Activated T-cell treated with anti-CD3 and anti-CD28 coated beads, Interleukin-2, amount 50 U/mL, for 24 hours (primary cell): Measurements from ENCODE around the gene MPND.

Experiments
- DNase-seq: peaks from one replicate; pipeline ENCODE4 v3.0.0-alpha.2; 2020
- H3K27ac Mint-ChIP-seq: 2 replicates; pipeline ENCODE4 v1.8.0; 2020; ENCODE audit warnings: mild to moderate bottlenecking, mixed read lengths
- H3K27me3 Mint-ChIP-seq: 2 replicates; pipeline ENCODE4 v1.8.0; 2020; ENCODE audit warnings: mixed read lengths
- H3K36me3 Mint-ChIP-seq: 2 replicates; pipeline ENCODE4 v1.8.0; 2020; ENCODE audit warnings: low read depth, mixed read lengths
- H3K4me1 Mint-ChIP-seq: 2 replicates; pipeline ENCODE4 v1.8.0; 2020; ENCODE audit warnings: low read depth, mixed read lengths
- H3K4me3 Mint-ChIP-seq: 2 replicates; pipeline ENCODE4 v1.8.0; 2020; ENCODE audit warnings: mild to moderate bottlenecking, moderate library complexity, mixed read lengths
- H3K9me3 Mint-ChIP-seq: 2 replicates; pipeline ENCODE4 v1.8.0; 2020; ENCODE audit warnings: mixed read lengths

MPND gene

GRCh38 chr19:4402171-4403004 lies 59.0 kb downstream of the MPND start, which contains the start of gene CHAF1A:
CHAF1A (plus strand) TSS chr19:4402640; CDS start chr19:4402763, 123 bp downstream.
- H3K9me3 Mint-ChIP-seq: no peaks in the 10 kb centered on the region
- peaks cover 50% of the 10 kb centered on the region for H3K4me1 Mint-ChIP-seq
- H3K27me3 Mint-ChIP-seq: no peaks in the 10 kb centered on the region
- peaks cover 64% of the 10 kb centered on the region for H3K36me3 Mint-ChIP-seq
- peak within 1 kb of the TSS; percentile 94 for H3K4me3 Mint-ChIP-seq
- peak within 1 kb of the TSS; percentile 95 for H3K27ac Mint-ChIP-seq
- DNase-seq: peak; percentile 98

- H3K4me3 Mint-ChIP-seq: peak overlapping the region; percentile 94
- H3K27me3 Mint-ChIP-seq: no peaks in the 10 kb centered on the region
- DNase-seq: no peak
- H3K9me3 Mint-ChIP-seq: no peaks in the 10 kb centered on the region
- peaks cover 48% of the 10 kb centered on the region for H3K4me1 Mint-ChIP-seq
- H3K36me3 Mint-ChIP-seq: peaks cover 69% of the 10 kb centered on the region
- peak overlapping the region; percentile 95 for H3K27ac Mint-ChIP-seq
These were observed 59.8 kb downstream of the MPND start for GRCh38 chr19:4403005-4403761.

GRCh38 chr19:4405977-4406376 lies 62.6 kb downstream of the MPND start:
- no peak overlapping the region for H3K4me3 Mint-ChIP-seq

GRCh38 chr19:4406626-4407025 lies 63.3 kb downstream of the MPND start:
- no peak overlapping the region for H3K27ac Mint-ChIP-seq
- H3K4me3 Mint-ChIP-seq: no peak overlapping the region
- H3K36me3 Mint-ChIP-seq: peaks cover 84% of the 10 kb centered on the region
- no peak for DNase-seq
- H3K27me3 Mint-ChIP-seq: no peaks in the 10 kb centered on the region
- H3K9me3 Mint-ChIP-seq: no peaks in the 10 kb centered on the region
- peaks cover 26% of the 10 kb centered on the region for H3K4me1 Mint-ChIP-seq

More at GRCh38 chr19:4405977-4406376, 62.6 kb downstream of the MPND start:
- Mint-ChIP-seq H3K27me3 (no peaks in the 10 kb centered on the region), H3K36me3 (peaks cover 77% of the 10 kb centered on the region), H3K4me1 (peaks cover 33% of the 10 kb centered on the region), H3K27ac (no peak overlapping the region), H3K9me3 (no peaks in the 10 kb centered on the region)
- DNase-seq: no peak

GRCh38 chr19:4409123-4409933 lies 66.0 kb downstream of the MPND start:
- Mint-ChIP-seq H3K27ac (no peak overlapping the region), H3K36me3 (peaks cover 97% of the 10 kb centered on the region), H3K4me1 (peaks cover 10% of the 10 kb centered on the region), H3K9me3 (no peaks in the 10 kb centered on the region), H3K27me3 (no peaks in the 10 kb centered on the region), H3K4me3 (no peak overlapping the region)
- no peak for DNase-seq
